Amniotic epithelial cell (primary cell): ENCODE results near the gene SDSL.
A peak's percentile ranks its signal among the peaks of the same experiment; 100 is the strongest.

Experiments
- DNase-seq: peaks from one replicate; pipeline ENCODE4 v3.0.0-alpha.2; 2010; ENCODE audit warnings: low read depth

The SDSL gene

GRCh38 chr12:113420996-113421595 lies 1.1 kb upstream of the SDSL start:
- DNase-seq = no peak

GRCh38 chr12:113422886-113423669 lies 898 bp downstream of the SDSL start:
- no peak for DNase-seq

GRCh38 chr12:113424456-113424855 lies 2.3 kb downstream of the SDSL start:
- DNase-seq = no peak

GRCh38 chr12:113424915-113425823 lies 3.0 kb downstream of the SDSL start:
- peak; percentile 37 for DNase-seq

- no peak for DNase-seq
These were observed 3.8 kb downstream of the SDSL start for GRCh38 chr12:113425960-113426453.

GRCh38 chr12:113427882-113428281 lies 5.7 kb downstream of the SDSL start:
- no peak for DNase-seq

- no peak for DNase-seq
These were observed 6.3 kb downstream of the SDSL start for GRCh38 chr12:113428482-113428881.

- no peak for DNase-seq
These were observed 10.8 kb downstream of the SDSL start for GRCh38 chr12:113432986-113433385.

GRCh38 chr12:113435367-113435766 lies 13.2 kb downstream of the SDSL start:
- DNase-seq = no peak

- DNase-seq = no peak
These were observed 14.4 kb downstream of the SDSL start for GRCh38 chr12:113436586-113436985.

- DNase-seq = no peak
These were observed 15.0 kb downstream of the SDSL start for GRCh38 chr12:113436993-113437728.

GRCh38 chr12:113437729-113438100 lies 15.5 kb downstream of the SDSL start:
- no peak for DNase-seq

GRCh38 chr12:113438523-113439300 lies 16.5 kb downstream of the SDSL start:
- DNase-seq = no peak

GRCh38 chr12:113439301-113439597 lies 17.1 kb downstream of the SDSL start:
- DNase-seq = no peak

GRCh38 chr12:113439606-113440030 lies 17.4 kb downstream of the SDSL start:
- peak; percentile 24 for DNase-seq

GRCh38 chr12:113440336-113440735 lies 18.2 kb downstream of the SDSL start:
- no peak for DNase-seq

GRCh38 chr12:113440947-113441782 lies 19.0 kb downstream of the SDSL start:
- DNase-seq = no peak

GRCh38 chr12:113443030-113443539 lies 20.9 kb downstream of the SDSL start:
- DNase-seq = no peak

GRCh38 chr12:113445544-113446171 lies 23.5 kb downstream of the SDSL start:
- DNase-seq = peak; percentile 23

GRCh38 chr12:113448873-113449272 lies 26.7 kb downstream of the SDSL start:
- no peak for DNase-seq
